Activated naive CD4-positive, alpha-beta T cell (primary cell): ENCODE data around the gene ZNF322.
"Not testable (repeated sequence)": the region's sequence is repeated elsewhere in the genome, so short reads cannot be mapped to it uniquely, and the experiment has no call there.

Source experiments
- DNase-seq, 4 experiments: peaks; one replicate each; lab custom pipeline; 2025; lab: John Stamatoyannopoulos, UW

Gene ZNF322

GRCh38 chr6:26659042-26659999 is at the start of gene ZNF322:
TSS of gene ZNF322 (minus strand) at chr6:26659746. CDS start at chr6:26638553, 21,193 bp downstream.
- DNase-seq, result peak; percentile 58 to 77 (median 60)

GRCh38 chr6:26705780-26706179 is 46.2 kb upstream of the ZNF322 start:
- not testable (repeated sequence) for DNase-seq

- DNase-seq, result not testable (repeated sequence)
These were observed 45.8 kb upstream of the ZNF322 start for GRCh38 chr6:26705352-26705751.

- DNase-seq, result not testable (repeated sequence)
These were observed 41.6 kb upstream of the ZNF322 start for GRCh38 chr6:26701023-26701747.

GRCh38 chr6:26697496-26697895 is 38.0 kb upstream of the ZNF322 start:
- DNase-seq, result not testable (repeated sequence)

GRCh38 chr6:26689324-26689947 is 29.9 kb upstream of the ZNF322 start:
- not testable (repeated sequence) for DNase-seq

- not testable (repeated sequence) for DNase-seq
These were observed 23.0 kb upstream of the ZNF322 start for GRCh38 chr6:26682435-26683042.

GRCh38 chr6:26673287-26673686 is 13.7 kb upstream of the ZNF322 start:
- DNase-seq, result not testable (repeated sequence)

GRCh38 chr6:26670558-26670957 is 11.0 kb upstream of the ZNF322 start:
- not testable (repeated sequence) for DNase-seq

- not testable (repeated sequence) for DNase-seq
These were observed 10.5 kb upstream of the ZNF322 start for GRCh38 chr6:26670003-26670402.

GRCh38 chr6:26660000-26660361 is 435 bp upstream of the ZNF322 start:
- no peak for DNase-seq

GRCh38 chr6:26657256-26657655 is 2.3 kb downstream of the ZNF322 start:
- DNase-seq, result no peak

GRCh38 chr6:26653007-26653406 is 6.5 kb downstream of the ZNF322 start:
- no peak for DNase-seq

- no peak for DNase-seq
These were observed 8.3 kb downstream of the ZNF322 start for GRCh38 chr6:26651133-26651781.

GRCh38 chr6:26646074-26646473 is 13.5 kb downstream of the ZNF322 start:
- no peak for DNase-seq

- no peak for DNase-seq
These were observed 18.7 kb downstream of the ZNF322 start for GRCh38 chr6:26640806-26641205.

- DNase-seq, result no peak
These were observed 30.2 kb downstream of the ZNF322 start for GRCh38 chr6:26629359-26629758.

- no peak for DNase-seq
These were observed 31.7 kb downstream of the ZNF322 start for GRCh38 chr6:26627843-26628242.

- no peak for DNase-seq
These were observed 35.0 kb downstream of the ZNF322 start for GRCh38 chr6:26624557-26624956.

- DNase-seq, result no peak
These were observed 36.1 kb downstream of the ZNF322 start for GRCh38 chr6:26623339-26623859.
